HepG2 (cell line): Measurements from ENCODE around the gene P2RX3. TPM values are rescaled to one million over a fixed set of nuclear protein-coding genes. Genes with fewer than 3 reads are reported as not detected.
A peak's percentile ranks its signal among the peaks of the same experiment; 100 is the strongest.

Source experiments
- HNRNPUL1 ChIP-seq: fragments of 200-400 bp; formaldehyde crosslinking; IDR thresholded peaks from 2 replicates; pipeline ENCODE4 v1.6.1; 2017; ENCODE audit warnings: low read depth, mild to moderate bottlenecking, low read length, moderate library complexity
- RELA ChIP-seq: sonication (generic); formaldehyde crosslinking; IDR thresholded peaks from 2 replicates; pipeline ENCODE4 v1.4.0; 2020; ENCODE audit warnings: missing genetic modification reagents
- SOX6 ChIP-seq, 2 experiments: fragments of 450-650 bp in 1 of 2; sonication (generic) in 1 of 2; formaldehyde crosslinking in 1 of 2; IDR thresholded peaks; 2 replicates each; pipeline versions ENCODE4 v1.4.0 to v1.6.1; 2017 to 2020; ENCODE audit warnings: antibody characterized with exemption in 1 of 2, mild to moderate bottlenecking in 1 of 2, missing genetic modification reagents in 1 of 2
- ZNF407 ChIP-seq: sonication (generic); formaldehyde crosslinking; IDR thresholded peaks from one replicate; pipeline ENCODE4 v1.5.1; 2020; ENCODE audit warnings: mild to moderate bottlenecking, missing genetic modification reagents; ENCODE audit errors: not compliant biosample characterization
- ZNF446 ChIP-seq: sonication (generic); formaldehyde crosslinking; IDR thresholded peaks from 2 replicates; pipeline ENCODE4 v1.5.0; 2020; ENCODE audit warnings: mild to moderate bottlenecking, missing genetic modification reagents
- ZNF501 ChIP-seq: sonication (generic); formaldehyde crosslinking; IDR thresholded peaks from 2 replicates; pipeline ENCODE4 v1.5.1; 2020; ENCODE audit warnings: mild to moderate bottlenecking, moderate library complexity, missing genetic modification reagents
- ZNF513 ChIP-seq: sonication (generic); formaldehyde crosslinking; conservative IDR thresholded peaks from 2 replicates; pipeline ENCODE4 v1.5.0; 2020; ENCODE audit warnings: missing genetic modification reagents
- ZNF800 ChIP-seq: sonication (generic); formaldehyde crosslinking; IDR thresholded peaks from 2 replicates; pipeline ENCODE4 v1.4.0; 2020; ENCODE audit warnings: missing genetic modification reagents
- polyA plus RNA-seq, 8 experiments: library from polyadenylated mRNA; depleted of rRNA in 3 of 8; stranded (reverse) in 7 of 8; unstranded in 1 of 8; fragments of >200 nt; fragmentation: Illumina TruSeq in 4 of 8; extraction: Trizol in 4 of 8; gene quantifications; 2 replicates each; pipeline versions ENCODE4 v1.2.1 to v1.2.3, GENCODE V29; 2011 to 2016; ENCODE audit warnings: low read depth in 4 of 8, missing spikeins in 1 of 8, mixed read lengths in 1 of 8; ENCODE audit not compliant: insufficient read depth in 1 of 8
- total RNA-seq, 5 experiments: library from RNA; depleted of rRNA; stranded (reverse); fragments of >200 nt; fragmentation: Illumina TruSeq; extraction: Trizol; gene quantifications; 2 replicates each; pipeline ENCODE4 v1.2.3, GENCODE V29; 2016; ENCODE audit warnings: low read depth in 1 of 5
- TF ChIP-seq, protein P1 (sequence below), 2 experiments: sonication (generic) in 1 of 2; formaldehyde crosslinking in 1 of 2; IDR thresholded peaks; 2 replicates each; pipeline versions ENCODE4 v1.5.1 to v1.6.1; 2011 to 2020; ENCODE audit warnings: borderline replicate concordance in 1 of 2, low read depth in 1 of 2, low read length in 1 of 2, mild to moderate bottlenecking in 1 of 2, missing genetic modification reagents in 1 of 2, moderate library complexity in 1 of 2
- TF ChIP-seq, protein P2 (sequence below): sonication (generic); formaldehyde crosslinking; IDR thresholded peaks from 2 replicates; pipeline ENCODE4 v1.8.0; 2022; ENCODE audit warnings: mild to moderate bottlenecking, missing genetic modification reagents

Gene P2RX3
- total and polyA plus RNA-seq, 2 of the 13 experiments (the other 11 are each of a cell fraction or from before 2014, with no cell fraction given), result 0.08 TPM; not detected in 1

DNA sequence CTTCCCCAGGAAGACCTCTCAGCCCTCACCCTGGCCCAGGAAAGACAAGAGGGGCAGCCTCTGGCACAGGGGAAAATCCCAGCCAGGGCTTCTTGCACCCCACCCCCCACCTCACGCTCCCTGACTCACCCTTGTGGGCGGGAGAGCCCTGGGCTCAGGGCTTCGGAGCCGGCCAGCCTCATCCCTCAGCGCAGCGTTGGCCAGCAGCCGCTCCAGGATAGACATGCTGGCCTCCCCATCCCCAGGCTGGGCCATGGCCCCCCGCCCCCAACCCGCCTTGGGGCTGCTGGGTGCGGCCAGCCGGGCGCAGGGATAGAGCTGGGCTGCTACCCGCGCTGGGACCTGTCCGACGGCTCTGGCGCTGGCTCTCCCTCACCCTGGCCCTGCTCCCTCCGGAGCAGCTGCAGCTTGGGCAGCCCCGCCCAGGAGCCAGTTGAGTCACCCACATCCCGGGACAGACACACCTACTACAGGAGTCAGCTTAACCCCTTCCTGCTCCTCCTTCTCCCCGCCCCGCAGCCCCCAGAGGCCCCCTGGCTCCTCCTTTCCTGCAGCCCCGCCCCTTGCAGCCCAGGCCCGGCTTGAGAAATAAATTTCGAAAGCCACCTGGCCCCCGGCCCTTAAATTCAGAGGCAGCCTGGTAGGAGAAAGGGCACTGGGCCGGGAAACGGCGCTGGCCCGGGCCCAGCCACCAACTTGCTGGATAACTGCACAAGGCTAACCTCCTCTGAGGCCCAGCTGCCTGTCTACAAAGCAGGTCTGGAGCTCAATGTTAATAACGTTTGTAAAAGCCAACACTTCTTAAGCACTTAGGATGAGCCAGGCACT is 26.8 kb upstream of the P2RX3 start (continued):
- TF ChIP-seq ZNF407 (CRISPR knock-in tag), result no peak
- TF ChIP-seq, protein P1, sequence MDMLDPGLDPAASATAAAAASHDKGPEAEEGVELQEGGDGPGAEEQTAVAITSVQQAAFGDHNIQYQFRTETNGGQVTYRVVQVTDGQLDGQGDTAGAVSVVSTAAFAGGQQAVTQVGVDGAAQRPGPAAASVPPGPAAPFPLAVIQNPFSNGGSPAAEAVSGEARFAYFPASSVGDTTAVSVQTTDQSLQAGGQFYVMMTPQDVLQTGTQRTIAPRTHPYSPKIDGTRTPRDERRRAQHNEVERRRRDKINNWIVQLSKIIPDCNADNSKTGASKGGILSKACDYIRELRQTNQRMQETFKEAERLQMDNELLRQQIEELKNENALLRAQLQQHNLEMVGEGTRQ (IDR thresholded peaks at IDR 0.05; ENCODE audit: low read depth, low read length), result no peak
- TF ChIP-seq, protein P1 (CRISPR knock-in tag; IDR thresholded peaks at IDR 0.05; ENCODE audit: borderline replicate concordance), result no peak
- TF ChIP-seq ZNF800, result no peak
- no peak for TF ChIP-seq HNRNPUL1
- no peak for TF ChIP-seq ZNF446
- no peak for TF ChIP-seq SOX6 (IDR thresholded peaks at IDR 0.05)
- TF ChIP-seq SOX6 (CRISPR knock-in tag; IDR thresholded peaks at IDR 0.05), result 0 out of 2 replicates have a peak, but pooled peaks have one; percentile 27
- TF ChIP-seq ZNF513 (CRISPR knock-in tag), result no peak
- TF ChIP-seq, protein P2, sequence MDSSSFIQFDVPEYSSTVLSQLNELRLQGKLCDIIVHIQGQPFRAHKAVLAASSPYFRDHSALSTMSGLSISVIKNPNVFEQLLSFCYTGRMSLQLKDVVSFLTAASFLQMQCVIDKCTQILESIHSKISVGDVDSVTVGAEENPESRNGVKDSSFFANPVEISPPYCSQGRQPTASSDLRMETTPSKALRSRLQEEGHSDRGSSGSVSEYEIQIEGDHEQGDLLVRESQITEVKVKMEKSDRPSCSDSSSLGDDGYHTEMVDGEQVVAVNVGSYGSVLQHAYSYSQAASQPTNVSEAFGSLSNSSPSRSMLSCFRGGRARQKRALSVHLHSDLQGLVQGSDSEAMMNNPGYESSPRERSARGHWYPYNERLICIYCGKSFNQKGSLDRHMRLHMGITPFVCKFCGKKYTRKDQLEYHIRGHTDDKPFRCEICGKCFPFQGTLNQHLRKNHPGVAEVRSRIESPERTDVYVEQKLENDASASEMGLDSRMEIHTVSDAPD, result no peak
- TF ChIP-seq ZNF501, result no peak
- TF ChIP-seq RELA (CRISPR knock-in tag), result 0 out of 2 replicates have a peak, but pooled peaks have one; percentile 35
